Gastrocnemius medialis (tissue), 4 donors: ENCODE results near the gene PTPRN2. TPM values are rescaled to one million over a fixed set of nuclear protein-coding genes. Genes with fewer than 3 reads are reported as not detected.

Source experiments
- ATAC-seq, 2 donors: fragments of 150-250 bp; one replicate each; pipeline ENCODE4 v1.9.1; 2016
- DNase-seq, 2 donors: peaks; one replicate each; pipeline ENCODE4 v3.0.0-alpha.2; 2019
- H3K27ac ChIP-seq, 4 donors: fragments of 200-600 bp; sonication (generic); 1 replicate in 1 of 4; 2 replicates in 3 of 4; pipeline ENCODE4 v1.5.1; 2016 to 2018; ENCODE audit warnings: mild to moderate bottlenecking in 2 of 4, moderate library complexity in 1 of 4
- H3K27me3 ChIP-seq, 3 donors: fragments of 200-600 bp; sonication (generic) in 2 of 3; 1 replicate in 1 of 3; 2 replicates in 2 of 3; pipeline versions ENCODE4 v1.5.1 to v1.6.0; 2016 to 2019; ENCODE audit warnings: mild to moderate bottlenecking in 1 of 3, moderate library complexity in 1 of 3
- H3K36me3 ChIP-seq, 2 donors: fragments of 200-600 bp; sonication (generic) in 1 of 2; one replicate each; pipeline ENCODE4 v1.5.1; 2017 to 2018
- H3K4me1 ChIP-seq, 2 donors: fragments of 200-600 bp; sonication (generic) in 1 of 2; one replicate each; pipeline ENCODE4 v1.5.1; 2016 to 2017; ENCODE audit warnings: mild to moderate bottlenecking in 2 of 2
- H3K4me3 ChIP-seq, 4 donors: fragments of 200-600 bp; sonication (generic) in 3 of 4; 1 replicate in 1 of 4; 2 replicates in 3 of 4; pipeline ENCODE4 v1.5.1; 2016 to 2019; ENCODE audit warnings: mild to moderate bottlenecking in 2 of 4
- H3K9me3 ChIP-seq, 3 donors: fragments of 200-600 bp; sonication (generic) in 2 of 3; 1 replicate in 1 of 3; 2 replicates in 2 of 3; pipeline ENCODE4 v1.5.1; 2016 to 2019
- POLR2A ChIP-seq, 2 donors: fragments of 450-650 bp; IDR thresholded peaks; one replicate each; pipeline ENCODE4 v1.6.1; 2017; ENCODE audit warnings: antibody characterized with exemption in 2 of 2, mild to moderate bottlenecking in 2 of 2, moderate library complexity in 2 of 2
- in situ Hi-C, 4 donors: fragments of 200-750 bp; cut with MboI; loops; one replicate each; pipeline versions ENCODE4 v1.15.0 to v1.8.0; 2017; ENCODE audit warnings: low sequenced_read_pairs in 4 of 4
- intact Hi-C: fragments of 100-400 bp; cut with DNase I; formaldehyde crosslinking; loops from one replicate; pipeline ENCODE4 v1.15.1; 2023; ENCODE audit warnings: low total_unique reads
- total RNA-seq, 4 donors: library from RNA; depleted of rRNA; stranded (reverse); fragments of >200 nt; gene quantifications; one replicate each; pipeline versions ENCODE4 v1.1.0 to v1.2.3, GENCODE V29; 2016
- TF ChIP-seq, protein P1 (sequence below), 5 experiments: fragments of 450-650 bp in 3 of 5; fragments of 200-600 bp in 2 of 5; sonication (generic) in 2 of 5; IDR thresholded peaks in 4 of 5; conservative IDR thresholded peaks in 1 of 5; 1 replicate in 4 of 5; 2 replicates in 1 of 5; pipeline ENCODE4 v1.5.1; 2016 to 2019; ENCODE audit warnings: antibody characterized with exemption in 5 of 5, mild to moderate bottlenecking in 3 of 5, moderate library complexity in 3 of 5

PTPRN2 gene
- total RNA-seq, 4 donors from 2014 or later, result 0.66 to 0.85 (median 0.81) TPM

- TF ChIP-seq POLR2A (IDR thresholded peaks at IDR 0.05), result no peak
- TF ChIP-seq, protein P1, sequence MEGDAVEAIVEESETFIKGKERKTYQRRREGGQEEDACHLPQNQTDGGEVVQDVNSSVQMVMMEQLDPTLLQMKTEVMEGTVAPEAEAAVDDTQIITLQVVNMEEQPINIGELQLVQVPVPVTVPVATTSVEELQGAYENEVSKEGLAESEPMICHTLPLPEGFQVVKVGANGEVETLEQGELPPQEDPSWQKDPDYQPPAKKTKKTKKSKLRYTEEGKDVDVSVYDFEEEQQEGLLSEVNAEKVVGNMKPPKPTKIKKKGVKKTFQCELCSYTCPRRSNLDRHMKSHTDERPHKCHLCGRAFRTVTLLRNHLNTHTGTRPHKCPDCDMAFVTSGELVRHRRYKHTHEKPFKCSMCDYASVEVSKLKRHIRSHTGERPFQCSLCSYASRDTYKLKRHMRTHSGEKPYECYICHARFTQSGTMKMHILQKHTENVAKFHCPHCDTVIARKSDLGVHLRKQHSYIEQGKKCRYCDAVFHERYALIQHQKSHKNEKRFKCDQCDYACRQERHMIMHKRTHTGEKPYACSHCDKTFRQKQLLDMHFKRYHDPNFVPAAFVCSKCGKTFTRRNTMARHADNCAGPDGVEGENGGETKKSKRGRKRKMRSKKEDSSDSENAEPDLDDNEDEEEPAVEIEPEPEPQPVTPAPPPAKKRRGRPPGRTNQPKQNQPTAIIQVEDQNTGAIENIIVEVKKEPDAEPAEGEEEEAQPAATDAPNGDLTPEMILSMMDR (IDR thresholded peaks at IDR 0.05 in 4 of 5, conservative IDR thresholded peaks at IDR 0.05 in 1 of 5), result no peak
- Histone ChIP-seq H3K4me1 (no peaks in the 10 kb centered on the region), H3K27me3 (no peaks in the 10 kb centered on the region), H3K4me3 (no peak overlapping the region), H3K27ac (no peak overlapping the region), H3K36me3 (no peaks in the 10 kb centered on the region), H3K9me3 (peaks cover 0 to 17% (median 0%) of the 10 kb centered on the region in 3 donors)
- in situ Hi-C loops (no loop called here), intact Hi-C loops (no loop called here)
- no peak for DNase-seq
- no peak for ATAC-seq
These were observed 302.8 kb downstream of the PTPRN2 start for GRCh38 chr7:158284617-158285382.

DNA sequence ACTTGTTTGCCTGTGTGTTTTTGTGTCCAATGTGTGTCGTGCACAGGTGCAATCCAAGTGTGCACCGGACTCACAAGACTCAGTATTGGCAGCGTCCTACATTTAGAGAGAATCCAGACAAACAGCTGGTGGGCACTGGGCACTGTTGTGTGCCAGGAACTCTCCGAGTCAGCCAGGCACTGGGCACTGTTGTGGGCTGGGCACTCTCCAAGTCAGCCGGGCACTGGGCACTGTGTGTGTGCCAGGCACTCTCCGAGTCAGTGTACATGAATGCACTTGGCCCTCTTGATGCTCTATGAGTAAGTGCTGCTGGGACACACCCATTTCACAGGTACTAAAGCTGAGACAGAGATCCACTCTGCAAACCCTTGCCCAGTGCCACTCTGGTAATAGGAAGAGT, 303.5 kb downstream of the PTPRN2 start:
- DNase-seq, result no peak
- in situ Hi-C loops, result no loop called here
- intact Hi-C loops, result no loop called here
- H3K27me3 ChIP-seq, result no peaks in the 10 kb centered on the region
- TF ChIP-seq, protein P1 (IDR thresholded peaks at IDR 0.05 in 4 of 5, conservative IDR thresholded peaks at IDR 0.05 in 1 of 5), result no peak
- TF ChIP-seq POLR2A (IDR thresholded peaks at IDR 0.05), result no peak
- no peak overlapping the region for H3K27ac ChIP-seq
- no peak for ATAC-seq
- H3K9me3 ChIP-seq, result peaks cover 0 to 14% (median 0%) of the 10 kb centered on the region in 3 donors
- no peaks in the 10 kb centered on the region for H3K36me3 ChIP-seq
- H3K4me1 ChIP-seq, result no peaks in the 10 kb centered on the region
- H3K4me3 ChIP-seq, result no peak overlapping the region

GRCh38 chr7:158283016-158283974, 304.3 kb downstream of the PTPRN2 start:
- peaks cover 0 to 6% (median 0%) of the 10 kb centered on the region in 3 donors for H3K9me3 ChIP-seq
- DNase-seq (no peak), ATAC-seq (no peak)
- intact Hi-C loops, result no loop called here
- no peaks in the 10 kb centered on the region for H3K36me3 ChIP-seq
- H3K27me3 ChIP-seq, result no peaks in the 10 kb centered on the region
- TF ChIP-seq, protein P1 (IDR thresholded peaks at IDR 0.05 in 4 of 5, conservative IDR thresholded peaks at IDR 0.05 in 1 of 5), result no peak
- TF ChIP-seq POLR2A (IDR thresholded peaks at IDR 0.05), result no peak
- in situ Hi-C loops, result no loop called here
- no peaks in the 10 kb centered on the region for H3K4me1 ChIP-seq
- no peak overlapping the region for H3K27ac ChIP-seq
- H3K4me3 ChIP-seq, result no peak overlapping the region

DNA sequence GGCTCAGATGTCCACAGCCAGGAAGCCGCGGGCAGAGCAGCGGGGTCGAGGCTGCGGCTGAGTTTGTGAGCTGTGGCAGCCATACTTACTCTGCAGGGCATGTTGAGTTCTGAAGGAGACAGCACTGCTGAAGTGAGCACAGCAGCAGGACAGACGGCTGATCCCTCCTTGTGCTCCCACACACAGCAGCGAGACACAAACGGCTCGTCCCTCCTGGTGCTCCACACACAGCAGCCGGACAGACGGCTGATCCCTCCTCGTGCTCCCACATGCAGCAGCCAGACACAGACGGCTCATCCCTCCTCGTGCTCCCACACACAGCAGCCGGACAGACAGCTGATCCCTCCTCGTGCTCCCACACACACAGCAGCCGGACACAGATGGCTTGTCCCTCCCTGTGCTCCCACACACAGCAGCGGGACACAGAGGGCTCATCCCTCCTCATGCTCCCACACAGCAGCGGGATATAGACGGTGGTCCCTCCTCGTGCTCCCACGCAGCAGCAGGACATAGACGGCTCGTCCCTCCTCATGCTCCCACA, 305.1 kb downstream of the PTPRN2 start:
- in situ Hi-C loops (no loop called here), intact Hi-C loops (no loop called here)
- no peak overlapping the region for H3K4me3 ChIP-seq
- no peaks in the 10 kb centered on the region for H3K9me3 ChIP-seq
- DNase-seq, result no peak
- TF ChIP-seq POLR2A (IDR thresholded peaks at IDR 0.05), result no peak
- TF ChIP-seq, protein P1 (IDR thresholded peaks at IDR 0.05 in 4 of 5, conservative IDR thresholded peaks at IDR 0.05 in 1 of 5), result no peak
- H3K27me3 ChIP-seq, result no peaks in the 10 kb centered on the region
- no peak overlapping the region for H3K27ac ChIP-seq
- no peaks in the 10 kb centered on the region for H3K4me1 ChIP-seq
- ATAC-seq, result no peak
- H3K36me3 ChIP-seq, result no peaks in the 10 kb centered on the region
